Activated gamma-delta T cell treated with Interleukin-2 at 50 U/mL for 16 hours (primary cell): ENCODE results near the gene YPEL5.

Source experiments
- DNase-seq: peaks from one replicate; pipeline ENCODE4 v3.0.0-alpha.2; 2020

YPEL5 gene

GRCh38 chr2:30208453-30208852, 61.6 kb downstream of the YPEL5 start:
- no peak for DNase-seq

- DNase-seq = no peak
These were observed 62.4 kb downstream of the YPEL5 start for GRCh38 chr2:30209227-30209626.
